ENCODE results near the gene DHRS3.
"Not testable (repeated sequence)": the region's sequence is repeated elsewhere in the genome, so short reads cannot be mapped to it uniquely, and the experiment has no call there.

The DHRS3 gene

DNA sequence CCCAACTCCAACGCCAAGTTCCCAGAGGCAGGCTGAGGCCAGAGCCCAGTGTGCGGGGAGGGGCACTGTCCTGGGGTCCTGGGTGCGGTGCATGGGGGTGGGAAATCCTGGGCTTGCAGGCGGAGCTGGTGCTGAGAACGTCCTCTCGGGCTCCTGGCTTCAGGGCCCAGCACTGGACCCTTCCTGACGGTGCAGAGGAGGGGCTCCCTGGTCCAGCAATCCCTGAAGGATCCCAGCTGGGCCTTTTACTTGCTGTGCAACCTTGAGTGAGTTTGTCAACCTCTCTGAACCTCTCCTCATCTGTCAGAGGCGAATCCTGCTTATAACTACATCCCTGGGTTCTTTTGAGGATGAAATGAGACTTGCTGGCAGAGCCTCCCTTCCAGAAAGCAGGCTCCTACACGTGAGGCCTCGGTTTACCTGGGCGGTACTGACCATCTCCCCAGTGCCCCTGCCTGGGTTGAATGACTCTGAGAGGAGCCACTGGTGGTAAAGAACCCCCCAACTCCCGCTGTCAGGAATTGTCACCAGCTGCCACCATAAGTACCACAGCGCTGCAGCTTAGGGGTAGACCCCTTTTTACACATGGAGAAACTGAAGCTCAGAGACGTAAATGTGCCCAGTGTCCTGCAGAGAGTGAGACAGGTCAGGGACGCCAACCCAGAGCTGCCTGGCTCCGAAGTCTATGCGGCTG, 77.3 kb downstream of the DHRS3 start:
- DNase-seq (ENCODE audit: low read depth in 3 of 3), result no peak

DNA sequence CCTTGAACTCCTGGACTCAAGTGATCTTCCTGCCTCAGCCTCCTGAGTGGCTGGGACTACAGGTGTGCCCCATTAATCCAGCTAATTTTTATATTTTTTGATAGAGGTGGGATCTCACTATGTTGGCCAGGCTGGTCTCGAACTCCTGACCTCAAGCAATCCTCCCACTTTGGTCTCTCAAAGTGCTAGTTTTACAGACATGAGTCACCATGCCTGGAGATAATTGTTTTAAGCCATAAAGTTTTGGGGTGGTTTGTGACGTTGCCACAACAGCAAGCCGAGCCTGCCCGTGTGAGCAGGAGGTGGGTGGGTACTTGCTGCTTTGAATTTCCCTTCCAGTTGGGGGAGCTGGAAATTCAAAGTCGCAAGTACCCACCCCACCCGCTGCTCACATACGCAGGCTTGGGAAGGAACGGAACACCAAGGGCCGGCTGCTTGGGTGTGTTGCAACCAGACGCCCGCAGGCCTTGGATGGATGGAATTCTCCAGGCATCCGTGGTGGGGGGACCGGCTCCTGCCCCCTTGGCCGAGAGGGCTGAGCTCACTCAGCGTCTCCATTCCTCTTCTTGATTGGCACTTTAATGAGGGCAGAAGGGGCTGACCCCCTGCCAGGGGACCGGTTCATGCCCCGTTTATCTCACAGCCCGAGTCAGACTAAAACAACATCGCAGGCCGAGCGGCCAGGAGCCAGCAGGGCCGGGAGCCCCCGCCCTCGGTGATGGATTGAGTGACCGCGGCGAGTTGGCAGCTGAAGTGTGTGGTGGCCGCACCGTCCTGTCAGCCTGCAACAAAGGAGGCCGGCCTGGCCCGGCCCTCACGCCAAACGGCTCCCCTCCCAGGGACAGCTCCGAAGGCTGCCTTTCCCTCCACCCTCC, 78.1 kb downstream of the DHRS3 start:
- DNase-seq (ENCODE audit: low read depth in 3 of 3), result no peak

DNA sequence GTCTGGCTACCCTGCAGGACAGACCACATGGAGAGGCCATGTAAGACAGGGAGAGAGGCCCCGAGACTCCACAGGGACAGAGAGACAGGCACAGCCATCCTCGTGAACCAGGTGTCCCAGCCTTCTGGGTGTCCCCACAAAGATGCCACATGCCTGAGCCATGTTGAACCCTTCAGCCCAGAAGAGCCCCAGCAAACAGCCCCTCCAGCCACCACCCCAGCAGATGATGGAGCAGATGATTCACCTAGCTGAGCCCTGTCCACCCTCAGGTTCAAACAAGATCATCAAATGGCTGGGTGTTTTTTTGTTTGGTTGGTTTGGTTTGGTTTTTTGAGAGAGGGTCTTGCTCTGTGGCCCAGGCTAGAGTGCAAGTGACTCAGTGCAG, 78.7 kb downstream of the DHRS3 start:
- DNase-seq (ENCODE audit: low read depth in 3 of 3), result no peak

DNA sequence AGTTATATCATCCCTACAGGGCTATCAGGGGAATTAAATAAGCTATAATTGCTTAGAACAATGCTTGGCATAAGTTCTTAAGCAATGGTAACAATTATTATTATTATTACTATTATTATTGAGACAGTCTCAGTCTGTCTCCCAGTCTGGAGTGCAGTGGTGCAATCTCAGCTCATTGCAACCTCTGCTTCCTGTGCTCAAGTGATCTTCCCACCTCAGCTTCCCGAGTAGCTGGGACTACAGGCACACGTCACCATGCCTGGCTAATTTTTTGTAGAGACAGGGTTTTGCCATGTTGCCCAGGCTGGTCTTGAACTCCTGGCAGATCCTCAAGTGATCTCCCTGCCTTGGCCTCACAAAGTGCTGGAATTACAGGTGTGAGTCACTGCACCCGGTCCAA, 79.5 kb downstream of the DHRS3 start:
- DNase-seq (ENCODE audit: low read depth in 3 of 3), result not testable (repeated sequence)

DNA sequence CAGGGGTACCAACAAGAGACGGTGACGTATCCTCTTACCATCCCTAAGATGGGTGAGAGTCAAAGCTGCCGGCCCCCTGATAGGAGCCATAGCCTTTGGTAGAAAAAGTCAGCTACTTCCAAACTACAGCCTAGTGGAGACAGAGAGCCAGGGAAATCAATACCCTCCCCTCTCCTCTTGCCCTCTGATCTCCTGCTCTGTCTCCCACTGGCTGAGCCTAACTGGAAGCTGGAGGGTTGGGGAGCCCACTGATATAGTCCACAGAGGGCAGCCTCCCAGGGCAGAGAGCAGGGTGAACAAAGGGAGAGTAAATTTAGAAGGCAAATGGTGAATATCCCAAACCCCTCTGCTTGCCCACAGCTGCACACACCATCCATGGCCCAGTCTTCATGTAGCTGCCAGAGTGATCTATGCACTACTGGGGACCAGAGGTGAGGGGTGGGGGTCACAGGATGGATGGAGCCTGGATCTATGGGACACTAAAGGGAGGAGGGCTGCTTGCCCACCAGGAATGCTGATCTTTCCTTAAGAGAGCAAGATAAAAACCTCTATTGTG, 80.0 kb downstream of the DHRS3 start:
- DNase-seq (ENCODE audit: low read depth in 3 of 3), result no peak

DNA sequence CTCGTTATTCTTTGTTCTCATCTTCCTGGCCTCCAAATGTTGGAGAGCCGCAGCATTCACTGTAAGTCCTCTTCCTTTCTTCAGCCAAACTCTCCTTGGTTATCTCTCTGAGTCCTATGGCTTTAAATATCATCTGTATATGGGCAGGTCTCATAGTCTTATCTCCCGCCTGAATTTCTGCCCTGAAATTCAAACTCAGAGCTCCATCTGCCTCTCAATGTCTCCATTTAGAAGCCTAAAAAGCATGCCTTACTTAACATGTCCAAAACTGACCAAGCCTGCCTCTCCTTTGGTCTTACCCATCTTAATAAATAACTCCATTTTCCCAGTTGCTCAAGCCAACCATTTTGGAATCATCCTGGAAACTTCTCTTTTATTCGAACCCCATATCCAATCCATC, 80.7 kb downstream of the DHRS3 start:
- DNase-seq (ENCODE audit: low read depth in 3 of 3), result no peak

DNA sequence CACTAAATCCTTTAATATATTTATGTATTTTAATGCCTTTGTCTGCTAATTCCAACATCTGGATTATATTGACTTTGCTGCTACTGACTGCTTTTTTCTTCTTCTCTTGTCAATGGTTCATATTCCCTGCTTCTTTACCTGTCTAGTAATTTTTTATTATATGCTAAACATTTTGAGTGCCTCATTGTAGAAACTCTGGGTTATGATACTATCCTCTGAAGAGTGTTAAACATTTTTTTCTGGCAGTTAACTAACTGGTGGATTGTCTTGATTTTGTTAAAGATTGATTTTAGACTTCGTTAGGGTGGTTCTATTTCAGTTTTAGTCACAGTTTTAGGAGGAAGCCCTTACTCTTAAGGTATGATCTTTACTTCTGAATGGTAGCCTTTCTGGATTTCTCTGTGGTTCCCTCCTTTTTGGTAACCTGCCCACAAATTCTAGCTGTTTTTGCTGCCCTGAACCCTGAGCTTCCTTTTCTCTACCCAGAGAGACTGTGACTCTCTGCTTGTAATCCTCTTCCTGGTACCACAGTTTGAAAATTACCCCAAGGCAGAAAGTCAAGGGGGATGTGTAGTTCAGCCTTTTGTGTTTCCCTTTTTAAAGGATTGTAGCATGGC, 81.9 kb downstream of the DHRS3 start:
- no peak for DNase-seq (ENCODE audit: low read depth in 3 of 3)

DNA sequence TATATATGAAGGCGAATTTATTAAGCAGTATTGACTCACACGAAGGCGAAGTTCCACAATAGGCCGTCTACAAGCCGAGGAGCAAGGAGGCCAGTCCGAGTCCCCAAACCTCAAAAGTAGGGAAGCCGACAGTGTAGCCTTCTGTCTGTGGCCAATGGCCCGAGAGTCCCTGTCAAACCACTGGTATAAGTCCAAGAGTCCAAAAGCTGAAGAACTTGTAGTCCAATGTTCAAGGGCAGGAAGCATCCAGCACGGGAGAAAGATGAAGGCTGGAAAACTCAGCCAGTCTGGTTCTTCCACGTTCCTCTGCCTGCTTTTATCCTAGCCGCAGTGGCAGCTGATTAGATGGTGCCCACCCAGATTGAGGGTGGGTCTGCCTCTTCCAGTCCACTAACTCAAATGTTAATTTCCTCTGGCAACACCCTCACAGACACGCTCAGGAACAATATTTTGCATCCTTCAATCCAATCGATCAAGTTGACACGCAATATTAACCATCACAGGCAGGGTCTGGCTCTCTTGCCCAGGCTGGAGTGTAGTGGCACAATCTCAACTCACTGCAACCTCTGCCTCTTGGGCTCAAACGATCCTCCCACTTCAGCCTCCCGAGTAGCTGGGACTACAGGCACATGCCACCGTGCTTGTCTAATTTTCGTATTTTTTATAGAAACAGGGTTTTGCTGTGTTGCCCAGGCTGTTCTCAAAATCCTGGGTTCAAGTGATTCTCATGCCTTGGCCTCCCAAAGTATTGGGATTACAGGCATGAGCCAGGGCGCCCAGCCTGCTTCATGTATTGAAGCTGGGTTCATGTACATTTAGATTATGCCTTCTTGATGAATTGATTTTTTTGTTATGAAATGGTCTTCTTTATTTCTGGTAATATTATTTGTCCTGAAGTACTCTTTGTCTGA, 85.3 kb downstream of the DHRS3 start:
- DNase-seq (ENCODE audit: low read depth in 3 of 3), result no peak

DNA sequence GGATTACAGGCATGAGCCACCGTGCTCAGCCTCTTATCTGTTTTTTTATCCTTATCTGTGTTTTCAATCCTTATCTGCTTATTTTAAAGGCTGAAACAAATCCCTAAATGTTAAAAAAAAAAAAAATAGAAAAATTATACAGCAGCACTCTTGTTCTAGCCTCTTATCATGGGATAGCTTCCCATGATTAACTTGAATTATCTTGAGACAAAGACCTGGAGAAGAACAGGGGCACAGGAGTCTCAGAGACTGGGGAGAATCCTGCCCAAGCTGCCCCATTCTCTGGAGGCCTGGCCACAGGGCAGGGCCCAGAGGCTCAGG, 86.9 kb downstream of the DHRS3 start:
- no peak for DNase-seq (ENCODE audit: low read depth in 3 of 3)

DNA sequence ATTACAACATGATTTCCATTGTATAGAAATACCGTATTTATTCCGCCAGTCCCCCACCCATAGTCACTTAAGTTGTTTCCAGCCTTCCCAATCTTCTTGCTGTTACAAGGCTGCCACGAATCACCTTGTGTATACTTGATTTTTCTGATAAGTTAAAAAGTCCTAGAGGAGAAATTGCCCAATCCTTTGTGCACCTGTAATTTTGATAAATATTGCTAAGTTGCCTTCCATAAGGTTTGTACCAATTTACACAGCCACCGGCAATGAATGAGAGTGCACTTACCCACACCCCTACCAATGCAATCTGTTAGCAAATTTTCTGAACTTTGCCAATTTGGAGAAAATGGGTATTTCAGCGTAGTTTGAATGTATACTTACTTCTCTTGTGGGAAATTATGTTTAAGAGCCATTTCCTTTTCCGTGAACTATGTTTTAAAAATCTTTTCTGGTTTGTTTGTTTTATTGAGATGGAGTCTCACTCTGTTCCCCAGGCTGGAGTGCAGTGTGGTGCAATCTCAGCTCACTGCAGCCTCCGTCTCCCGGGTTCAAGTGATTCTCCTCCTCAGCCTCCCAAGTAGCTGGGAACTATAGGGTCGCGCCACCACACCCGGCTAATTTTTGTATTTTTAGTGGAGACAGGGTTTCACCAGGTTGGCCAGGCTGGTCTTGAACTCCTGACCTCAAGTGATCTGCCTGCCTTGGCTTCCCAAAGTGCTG, 87.4 kb downstream of the DHRS3 start:
- DNase-seq (ENCODE audit: low read depth in 3 of 3), result no peak

DNA sequence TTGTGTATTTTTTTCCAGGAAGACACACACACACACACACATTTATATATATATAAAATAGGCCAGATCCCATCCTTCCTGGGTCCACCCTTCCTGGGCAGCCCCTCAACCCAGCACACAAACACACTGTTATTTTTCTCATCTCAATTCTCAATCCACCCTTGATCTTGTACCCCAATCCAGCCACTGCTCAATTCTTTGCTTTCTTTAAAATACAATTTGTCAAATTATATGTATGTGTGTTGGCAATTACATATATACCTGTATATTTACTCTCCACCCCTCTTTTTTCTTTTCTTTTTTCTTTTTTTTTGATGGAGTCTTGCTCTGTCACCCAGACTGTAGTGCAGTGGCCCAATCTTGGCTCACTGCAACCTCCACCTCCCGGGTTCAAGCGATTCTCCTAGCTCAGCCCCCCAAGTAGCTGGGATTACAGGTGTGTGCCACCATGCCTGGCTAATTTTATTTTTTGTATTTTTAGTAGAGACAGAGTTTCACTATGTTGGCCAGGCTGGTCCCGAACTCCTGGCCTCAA, 88.3 kb downstream of the DHRS3 start:
- no peak for DNase-seq (ENCODE audit: low read depth in 3 of 3)

DNA sequence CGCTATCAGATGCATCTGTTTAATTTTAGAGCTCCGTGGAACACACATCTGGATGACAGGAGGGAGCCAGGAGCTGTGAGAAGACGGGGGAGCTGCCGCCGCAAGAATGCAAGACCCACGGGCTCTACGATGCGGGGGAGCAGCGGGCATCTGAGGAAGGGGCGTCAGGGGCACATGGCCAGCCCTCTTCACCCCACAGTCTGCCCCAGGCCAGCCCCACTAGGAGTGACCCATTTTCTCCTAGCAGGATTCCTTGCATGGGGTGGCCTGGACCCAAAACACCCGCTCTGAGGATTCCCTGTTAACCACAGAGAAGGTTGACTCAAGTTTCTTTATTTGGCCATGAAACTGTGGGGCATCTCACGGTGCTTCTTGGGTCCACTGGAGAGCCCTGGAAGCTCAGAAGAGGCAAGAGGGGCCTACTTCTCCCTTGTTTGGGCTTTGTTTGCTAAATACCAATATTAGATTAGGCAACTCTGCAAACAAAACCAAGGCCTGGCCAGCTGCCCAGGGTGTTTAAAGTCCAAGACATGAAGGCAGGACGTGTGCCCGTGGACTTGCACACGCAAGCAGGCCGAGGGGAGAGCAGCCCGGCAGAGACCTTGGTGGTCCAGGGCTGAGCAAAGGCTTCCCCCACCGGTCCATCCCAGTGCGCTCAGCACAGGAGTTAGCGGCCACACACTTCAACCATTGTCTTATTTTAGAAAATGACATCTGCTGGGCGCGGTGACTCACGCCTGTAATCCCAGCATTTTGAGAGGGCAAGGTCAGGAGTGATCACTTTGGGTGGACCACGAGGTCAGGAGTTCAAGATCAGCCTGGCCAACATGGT, 89.8 kb downstream of the DHRS3 start:
- no peak for DNase-seq (ENCODE audit: low read depth in 3 of 3)

DNA sequence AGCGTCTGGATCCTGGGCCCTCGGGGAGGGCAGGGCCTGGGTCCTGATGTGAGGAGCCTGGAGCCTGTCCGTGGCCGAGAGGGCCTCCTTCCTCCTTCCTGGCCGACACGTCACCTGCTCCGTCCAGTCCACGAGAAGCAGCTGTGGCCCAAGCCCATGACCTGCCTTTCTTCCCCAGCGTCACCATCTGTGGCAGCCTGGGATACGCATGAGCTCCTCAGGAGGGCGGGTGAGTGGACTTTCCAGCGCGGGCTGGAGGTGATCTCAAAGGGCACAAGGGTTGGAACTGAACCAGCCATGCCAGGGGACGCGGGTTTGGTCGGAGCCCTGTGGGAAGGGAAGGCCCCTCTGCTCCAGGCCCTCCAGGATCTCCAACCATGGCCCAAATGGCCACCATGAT, 90.4 kb downstream of the DHRS3 start:
- DNase-seq (ENCODE audit: low read depth in 3 of 3), result no peak

DNA sequence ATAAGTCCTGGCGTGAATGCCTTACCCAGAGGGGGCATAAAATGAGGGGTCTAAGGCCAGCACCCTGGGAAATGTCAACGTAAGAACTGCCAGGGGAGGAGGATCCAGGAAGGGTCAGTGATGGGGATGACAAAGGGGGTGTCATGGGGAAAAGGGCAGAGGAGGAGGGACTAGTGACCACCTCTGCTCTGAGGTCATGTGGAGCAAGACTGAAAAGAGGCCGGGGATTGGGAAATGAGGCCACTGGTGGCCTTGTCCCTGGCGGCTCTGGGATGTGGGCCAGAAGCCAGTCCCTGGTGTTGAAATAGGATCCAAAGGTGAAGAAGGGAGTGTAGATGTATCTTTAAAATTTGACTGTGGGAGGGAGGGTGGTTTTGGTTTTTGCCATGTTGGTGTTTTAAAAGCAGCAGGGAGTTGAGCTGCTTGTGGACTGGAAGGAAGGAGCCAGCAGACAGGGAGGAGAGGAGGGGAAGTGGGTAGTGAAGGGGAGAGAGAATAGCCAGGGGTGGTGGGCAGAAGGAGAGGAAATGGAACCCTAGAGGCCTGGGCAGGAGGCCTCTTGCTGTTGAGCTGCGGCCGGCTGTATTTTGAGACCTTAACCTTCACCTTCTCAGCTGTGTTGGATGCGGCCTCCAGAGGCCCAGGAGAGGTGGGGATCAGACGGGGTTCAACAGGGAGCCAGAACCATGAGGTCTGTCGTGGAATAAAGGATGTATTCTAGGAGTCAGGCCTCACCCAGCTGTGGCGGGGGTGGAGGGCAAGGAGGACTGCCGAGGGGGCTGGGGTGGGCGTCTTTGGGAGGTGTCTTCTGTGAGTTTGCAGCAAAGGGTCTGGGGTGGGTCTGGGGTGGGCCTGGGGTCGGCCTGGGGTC, 92.5 kb downstream of the DHRS3 start:
- DNase-seq (ENCODE audit: low read depth in 3 of 3), result no peak

DNA sequence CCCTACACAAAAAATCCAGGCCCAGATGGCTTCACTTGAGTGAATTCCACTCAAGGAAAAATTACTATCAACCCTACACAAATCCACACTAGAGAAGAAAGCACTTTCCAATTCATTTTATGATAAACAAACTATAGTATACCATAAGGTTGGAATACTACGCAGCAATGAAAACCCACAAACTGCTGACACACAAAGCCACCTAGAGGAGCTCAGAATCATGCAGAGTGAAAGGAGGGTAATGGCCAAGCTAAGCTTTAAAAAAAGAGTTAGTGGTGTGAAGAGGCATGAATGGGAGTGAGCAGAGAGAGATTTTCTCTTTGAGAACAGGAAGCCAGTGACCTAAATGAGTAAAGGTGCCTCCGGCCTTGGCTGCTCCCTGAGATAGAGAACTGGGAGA, 93.7 kb downstream of the DHRS3 start:
- no peak for DNase-seq (ENCODE audit: low read depth in 3 of 3)

DNA sequence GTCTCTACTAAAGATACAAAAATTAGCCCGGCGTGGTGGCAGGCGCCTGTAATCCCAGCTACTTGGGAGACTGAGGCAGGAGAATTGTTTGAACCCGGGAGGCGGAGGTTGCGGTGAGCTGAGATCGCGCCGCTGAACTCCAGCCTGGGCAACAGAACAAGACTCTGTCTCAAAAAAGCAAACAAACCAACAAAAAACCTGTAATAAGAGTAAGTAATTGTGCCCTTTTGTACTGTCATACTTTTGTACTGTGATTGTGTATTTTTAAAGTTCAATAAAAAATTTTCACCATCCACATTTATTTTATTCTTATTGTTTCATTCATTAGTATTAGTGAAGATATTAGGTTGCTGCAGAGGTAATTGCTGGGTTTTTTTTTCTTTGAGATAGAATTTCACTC, 95.2 kb downstream of the DHRS3 start:
- not testable (repeated sequence) for DNase-seq (ENCODE audit: low read depth in 3 of 3)

DNA sequence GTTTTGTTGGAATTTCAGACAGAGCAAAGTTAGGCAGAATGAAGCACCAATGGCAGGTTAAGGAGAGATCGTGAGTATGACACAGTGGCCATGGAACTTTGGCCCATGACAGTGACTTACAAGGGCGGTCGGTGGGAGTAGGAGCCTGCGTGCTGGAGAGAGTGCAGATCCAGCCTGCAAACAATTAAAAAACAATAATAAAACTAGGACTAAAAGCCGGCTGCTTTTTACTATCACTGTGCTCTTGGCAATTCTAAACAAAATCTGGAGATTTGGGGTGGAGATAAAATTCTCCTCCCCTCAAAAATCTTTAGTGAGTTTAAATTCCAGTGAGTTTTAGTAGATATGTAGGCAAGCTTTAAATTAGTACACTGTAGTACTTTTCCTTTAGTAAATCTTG, 96.9 kb downstream of the DHRS3 start:
- DNase-seq (ENCODE audit: low read depth in 3 of 3), result no peak

DNA sequence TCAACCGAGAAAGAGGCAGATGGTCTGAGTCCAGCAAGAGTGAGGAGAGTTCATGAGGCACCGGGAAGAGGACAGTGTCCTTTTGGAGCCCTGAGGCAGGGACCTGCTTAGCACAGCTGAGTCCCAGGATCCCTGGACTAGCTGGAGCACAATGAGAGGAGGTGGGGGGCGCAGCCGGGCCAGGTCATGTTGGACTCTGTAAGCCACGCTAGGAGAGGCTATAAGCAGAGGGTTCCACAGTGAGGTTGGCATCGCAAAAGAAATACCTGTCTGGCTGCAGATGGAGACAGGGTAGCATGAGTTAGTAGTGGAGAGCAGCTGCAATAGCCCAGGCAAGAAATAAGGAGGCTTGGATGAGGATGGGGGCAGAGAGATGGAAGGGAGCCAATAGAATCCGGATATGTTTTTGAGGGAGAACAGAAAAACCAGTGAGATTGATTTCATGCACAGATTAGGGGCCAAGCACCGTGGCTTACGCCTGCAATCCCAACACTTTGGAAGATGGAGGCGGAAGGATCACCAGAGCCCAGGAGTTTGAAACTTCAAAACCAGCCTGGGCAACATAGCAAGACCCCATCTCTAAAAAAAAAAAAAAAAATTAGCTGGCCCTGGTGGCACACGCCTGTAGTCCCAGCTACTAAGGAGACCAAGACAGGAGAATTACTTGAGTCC, 98.2 kb downstream of the DHRS3 start:
- no peak for DNase-seq (ENCODE audit: low read depth in 3 of 3)
